ENCODE data around the gene HSF2BP.
"Not testable (repeated sequence)": the region's sequence is repeated elsewhere in the genome, so short reads cannot be mapped to it uniquely, and the experiment has no call there.

Gene HSF2BP

GRCh38 chr21:43626390-43626789, 32.9 kb downstream of the HSF2BP start:
- H3K9me3 Mint-ChIP-seq: no peaks in the 10 kb centered on the region
- no peaks in the 10 kb centered on the region for H3K4me1 Mint-ChIP-seq (ENCODE audit: low read depth)
- H3K27me3 Mint-ChIP-seq: no peaks in the 10 kb centered on the region
- DNase-seq: no peak
- H3K4me3 Mint-ChIP-seq: no peak overlapping the region
- no peak overlapping the region for H3K27ac Mint-ChIP-seq
- H3K36me3 Mint-ChIP-seq (ENCODE audit: low read depth): no peaks in the 10 kb centered on the region

- no peak for DNase-seq
- H3K9me3 Mint-ChIP-seq: peaks cover 8% of the 10 kb centered on the region
- H3K4me1 Mint-ChIP-seq (ENCODE audit: low read depth): no peaks in the 10 kb centered on the region
- H3K27me3 Mint-ChIP-seq: no peaks in the 10 kb centered on the region
- peaks cover 3% of the 10 kb centered on the region for H3K36me3 Mint-ChIP-seq (ENCODE audit: low read depth)
- no peak overlapping the region for H3K27ac Mint-ChIP-seq
- H3K4me3 Mint-ChIP-seq: no peak overlapping the region
Observed at GRCh38 chr21:43624339-43624738, 34.9 kb downstream of the HSF2BP start.

- H3K27ac Mint-ChIP-seq: no peak overlapping the region
Observed at GRCh38 chr21:43623588-43623987, 35.7 kb downstream of the HSF2BP start.

GRCh38 chr21:43622796-43623195, 36.5 kb downstream of the HSF2BP start:
- no peak overlapping the region for H3K4me3 Mint-ChIP-seq
- H3K27me3 Mint-ChIP-seq: no peaks in the 10 kb centered on the region
- H3K9me3 Mint-ChIP-seq: peaks cover 10% of the 10 kb centered on the region
- H3K27ac Mint-ChIP-seq: no peak overlapping the region
- DNase-seq: no peak
- H3K36me3 Mint-ChIP-seq (ENCODE audit: low read depth): peaks cover 3% of the 10 kb centered on the region
- H3K4me1 Mint-ChIP-seq (ENCODE audit: low read depth): no peaks in the 10 kb centered on the region

More at GRCh38 chr21:43623588-43623987, 35.7 kb downstream of the HSF2BP start:
- peaks cover 3% of the 10 kb centered on the region for H3K36me3 Mint-ChIP-seq (ENCODE audit: low read depth)
- no peaks in the 10 kb centered on the region for H3K4me1 Mint-ChIP-seq (ENCODE audit: low read depth)
- DNase-seq: no peak
- peaks cover 10% of the 10 kb centered on the region for H3K9me3 Mint-ChIP-seq
- no peaks in the 10 kb centered on the region for H3K27me3 Mint-ChIP-seq
- H3K4me3 Mint-ChIP-seq: no peak overlapping the region

GRCh38 chr21:43619856-43620255, 39.4 kb downstream of the HSF2BP start:
- Mint-ChIP-seq H3K36me3 (ENCODE audit: low read depth) (peaks cover 3% of the 10 kb centered on the region), H3K27ac (no peak overlapping the region), H3K9me3 (peaks cover 10% of the 10 kb centered on the region), H3K27me3 (no peaks in the 10 kb centered on the region), H3K4me3 (no peak overlapping the region), H3K4me1 (ENCODE audit: low read depth) (no peaks in the 10 kb centered on the region)
- DNase-seq: no peak

- Mint-ChIP-seq H3K4me3 (no peak overlapping the region), H3K9me3 (peaks cover 10% of the 10 kb centered on the region), H3K27me3 (no peaks in the 10 kb centered on the region), H3K4me1 (ENCODE audit: low read depth) (no peaks in the 10 kb centered on the region), H3K36me3 (ENCODE audit: low read depth) (peaks cover 3% of the 10 kb centered on the region), H3K27ac (no peak overlapping the region)
- no peak for DNase-seq
Observed at GRCh38 chr21:43619344-43619743, 39.9 kb downstream of the HSF2BP start.

- no peaks in the 10 kb centered on the region for H3K27me3 Mint-ChIP-seq
- H3K36me3 Mint-ChIP-seq (ENCODE audit: low read depth): peaks cover 3% of the 10 kb centered on the region
- peaks cover under 1% of the 10 kb centered on the region for H3K4me1 Mint-ChIP-seq (ENCODE audit: low read depth)
- H3K27ac Mint-ChIP-seq: no peak overlapping the region
- peaks cover 10% of the 10 kb centered on the region for H3K9me3 Mint-ChIP-seq
- H3K4me3 Mint-ChIP-seq: no peak overlapping the region
- no peak for DNase-seq
Observed at GRCh38 chr21:43618940-43619339, 40.3 kb downstream of the HSF2BP start.

- H3K36me3 Mint-ChIP-seq (ENCODE audit: low read depth); H3K9me3 Mint-ChIP-seq: not testable (repeated sequence)
Observed at GRCh38 chr21:43616861-43617260, 42.4 kb downstream of the HSF2BP start.

GRCh38 chr21:43614839-43615238, 44.4 kb downstream of the HSF2BP start:
- Mint-ChIP-seq H3K4me3 (no peak overlapping the region), H3K27me3 (no peaks in the 10 kb centered on the region), H3K27ac (no peak overlapping the region), H3K9me3 (peaks cover 4% of the 10 kb centered on the region), H3K4me1 (ENCODE audit: low read depth) (peaks cover 7% of the 10 kb centered on the region), H3K36me3 (ENCODE audit: low read depth) (peaks cover 1% of the 10 kb centered on the region)
- DNase-seq: no peak

More at GRCh38 chr21:43616861-43617260, 42.4 kb downstream of the HSF2BP start:
- not testable (repeated sequence) for H3K27ac Mint-ChIP-seq; DNase-seq; H3K27me3 Mint-ChIP-seq; H3K4me1 Mint-ChIP-seq (ENCODE audit: low read depth); H3K4me3 Mint-ChIP-seq

GRCh38 chr21:43613755-43614638, 45.3 kb downstream of the HSF2BP start:
- Mint-ChIP-seq H3K36me3 (ENCODE audit: low read depth) (no peaks in the 10 kb centered on the region), H3K4me3 (no peak overlapping the region), H3K27ac (no peak overlapping the region), H3K9me3 (no peaks in the 10 kb centered on the region), H3K27me3 (no peaks in the 10 kb centered on the region), H3K4me1 (ENCODE audit: low read depth) (peaks cover 7% of the 10 kb centered on the region)
- DNase-seq: no peak

GRCh38 chr21:43611598-43612369, 47.5 kb downstream of the HSF2BP start:
- Mint-ChIP-seq H3K4me1 (ENCODE audit: low read depth) (peaks cover 7% of the 10 kb centered on the region), H3K36me3 (ENCODE audit: low read depth) (no peaks in the 10 kb centered on the region), H3K4me3 (no peak overlapping the region), H3K27me3 (no peaks in the 10 kb centered on the region), H3K27ac (no peak overlapping the region), H3K9me3 (no peaks in the 10 kb centered on the region)
- no peak for DNase-seq

GRCh38 chr21:43609501-43610340, 49.6 kb downstream of the HSF2BP start:
- Mint-ChIP-seq H3K36me3 (ENCODE audit: low read depth) (no peaks in the 10 kb centered on the region), H3K9me3 (no peaks in the 10 kb centered on the region), H3K4me3 (no peak overlapping the region), H3K27ac (no peak overlapping the region), H3K4me1 (ENCODE audit: low read depth) (peaks cover 7% of the 10 kb centered on the region), H3K27me3 (no peaks in the 10 kb centered on the region)
- DNase-seq: no peak

- Mint-ChIP-seq H3K27ac (no peak overlapping the region), H3K4me1 (ENCODE audit: low read depth) (peaks cover 4% of the 10 kb centered on the region), H3K9me3 (no peaks in the 10 kb centered on the region), H3K4me3 (no peak overlapping the region), H3K27me3 (no peaks in the 10 kb centered on the region), H3K36me3 (ENCODE audit: low read depth) (no peaks in the 10 kb centered on the region)
- DNase-seq: no peak
Observed at GRCh38 chr21:43608664-43609063, 50.6 kb downstream of the HSF2BP start.

GRCh38 chr21:43608225-43608624, 51.1 kb downstream of the HSF2BP start:
- Mint-ChIP-seq H3K27ac (no peak overlapping the region), H3K4me1 (ENCODE audit: low read depth) (peaks cover 2% of the 10 kb centered on the region), H3K9me3 (no peaks in the 10 kb centered on the region), H3K36me3 (ENCODE audit: low read depth) (no peaks in the 10 kb centered on the region), H3K27me3 (no peaks in the 10 kb centered on the region), H3K4me3 (no peak overlapping the region)
- no peak for DNase-seq

All from activated T-cell treated with anti-CD3 and anti-CD28 coated beads, Interleukin-2, amount 50 U/mL, for 24 hours (primary cell).